ENCODE data around the gene EFCAB7. TPM values are rescaled to one million over a fixed set of nuclear protein-coding genes. Genes with fewer than 3 reads are reported as not detected.

The EFCAB7 gene
- total RNA-seq, 2 experiments from 2014 or later, result 5.7 to 8.9 TPM

- peak overlapping the region; percentile 99 for H3K4me3 Mint-ChIP-seq
- intact Hi-C loops (cut with DNase I, micrococcal nuclease), result loop anchor here (1.0 to 10.0 kb wide), 4 partner anchors 19 to 1471 kb away; partner anchors contain the start of gene ALG6 (in 1 of the 2)
- DNase-seq (peak; percentile 45 to 91 (median 68)), ATAC-seq (ENCODE audit: poor library complexity) (peak; percentile 63)
- H3K4me1 Mint-ChIP-seq (ENCODE audit: low read depth), result peaks cover 45% of the 10 kb centered on the region
- peak overlapping the region; percentile 99 for H3K27ac Mint-ChIP-seq
- Histone ChIP-seq H3K4me3 (ENCODE audit: low read length) (peak overlapping the region; percentile 87), H3K27ac (ENCODE audit: low read depth in 1 of 2, low read length in 2 of 2) (peak overlapping the region; percentile 82 to 87), H3K27me3 (ENCODE audit: control insufficient read depth in 1 of 2, insufficient read depth in 2 of 2, low read length in 2 of 2) (no peaks in the 10 kb centered on the region), H3K9me3 (ENCODE audit: control insufficient read depth in 1 of 2, insufficient read depth in 1 of 2, low read length in 2 of 2) (no peaks in the 10 kb centered on the region), H3K4me1 (ENCODE audit: insufficient read depth, low read length) (peaks cover 21% of the 10 kb centered on the region), H3K36me3 (ENCODE audit: insufficient read depth, low read length) (no peaks in the 10 kb centered on the region)
- ChIA-PET POLR2A (interaction anchor here (0.6 to 1.7 kb wide), 10 partner anchors 12 to 1826 kb away, joined by 3 to 10 read pairs (median 4); partner anchors contain the start of genes ATG4C, JAK1, LEPR and LEPROT), CTCF (interaction anchor here (1.7 kb wide), 1 partner anchor 18 kb away, joined by 5 read pairs; no protein-coding TSS in a partner anchor)
- H3K9me3 Mint-ChIP-seq, result no peaks in the 10 kb centered on the region
- peaks cover 14% of the 10 kb centered on the region for H3K36me3 Mint-ChIP-seq (ENCODE audit: low read depth)
- TF ChIP-seq CTCF (IDR thresholded peaks at IDR 0.05), result no peak
- H3K27me3 Mint-ChIP-seq, result no peaks in the 10 kb centered on the region
Observed at GRCh38 chr1:63593886-63594605, 70.7 kb downstream of the EFCAB7 start.

- no peaks in the 10 kb centered on the region for H3K27me3 ChIP-seq (ENCODE audit: control insufficient read depth in 1 of 2, insufficient read depth in 2 of 2, low read length in 2 of 2)
- ATAC-seq (ENCODE audit: poor library complexity) (no peak), DNase-seq (no peak)
- Mint-ChIP-seq H3K27me3 (no peaks in the 10 kb centered on the region), H3K4me3 (peak overlapping the region; percentile 80), H3K27ac (no peak overlapping the region), H3K36me3 (ENCODE audit: low read depth) (peaks cover 14% of the 10 kb centered on the region), H3K9me3 (no peaks in the 10 kb centered on the region), H3K4me1 (ENCODE audit: low read depth) (peaks cover 45% of the 10 kb centered on the region)
- peaks cover 21% of the 10 kb centered on the region for H3K4me1 ChIP-seq (ENCODE audit: insufficient read depth, low read length)
- no peak overlapping the region for H3K4me3 ChIP-seq (ENCODE audit: low read length)
- no peaks in the 10 kb centered on the region for H3K9me3 ChIP-seq (ENCODE audit: control insufficient read depth in 1 of 2, insufficient read depth in 1 of 2, low read length in 2 of 2)
- POLR2A ChIA-PET, result no interaction called here
- intact Hi-C loops (cut with DNase I, micrococcal nuclease), result loop anchor here in 1 of 2 experiments (2.0 to 10.0 kb wide), 2 partner anchors 71 to 1469 kb away; no protein-coding TSS in a partner anchor
- CTCF ChIA-PET, result no interaction called here
- no peak for TF ChIP-seq CTCF (IDR thresholded peaks at IDR 0.05)
- no peak overlapping the region for H3K27ac ChIP-seq (ENCODE audit: low read depth in 1 of 2, low read length in 2 of 2)
- no peaks in the 10 kb centered on the region for H3K36me3 ChIP-seq (ENCODE audit: insufficient read depth, low read length)
Observed at GRCh38 chr1:63595435-63595834, 72.1 kb downstream of the EFCAB7 start.

GRCh38 chr1:63599799-63600198 is 76.5 kb downstream of the EFCAB7 start:
- ChIA-PET POLR2A (no interaction called here), CTCF (no interaction called here)
- Mint-ChIP-seq H3K27me3 (no peaks in the 10 kb centered on the region), H3K4me1 (ENCODE audit: low read depth) (peaks cover 22% of the 10 kb centered on the region), H3K36me3 (ENCODE audit: low read depth) (no peaks in the 10 kb centered on the region), H3K27ac (no peak overlapping the region), H3K9me3 (no peaks in the 10 kb centered on the region), H3K4me3 (no peak overlapping the region)
- Histone ChIP-seq H3K9me3 (ENCODE audit: control insufficient read depth in 1 of 2, insufficient read depth in 1 of 2, low read length in 2 of 2) (no peaks in the 10 kb centered on the region), H3K27ac (ENCODE audit: low read depth in 1 of 2, low read length in 2 of 2) (no peak overlapping the region), H3K36me3 (ENCODE audit: insufficient read depth, low read length) (no peaks in the 10 kb centered on the region), H3K4me3 (ENCODE audit: low read length) (no peak overlapping the region), H3K4me1 (ENCODE audit: insufficient read depth, low read length) (peaks cover under 1% of the 10 kb centered on the region), H3K27me3 (ENCODE audit: control insufficient read depth in 1 of 2, insufficient read depth in 2 of 2, low read length in 2 of 2) (no peaks in the 10 kb centered on the region)
- intact Hi-C loops (cut with DNase I, micrococcal nuclease), result loop anchor here in 1 of 2 experiments (10.0 kb wide), 1 partner anchor 1465 kb away; no protein-coding TSS in a partner anchor
- DNase-seq (no peak), ATAC-seq (ENCODE audit: poor library complexity) (no peak)
- TF ChIP-seq CTCF (IDR thresholded peaks at IDR 0.05), result no peak

Data from CD4-positive, alpha-beta T cell (primary cell).